GM21528 (cell line): Measurements from ENCODE around the gene MYL7.
"Not testable (repeated sequence)": the region's sequence is repeated elsewhere in the genome, so short reads cannot be mapped to it uniquely, and the experiment has no call there.

Experiments used
- ATAC-seq: cut with Tn5 transposase; IDR thresholded peaks from one replicate; pipeline ENCODE4 v1.9.1; 2021; ENCODE audit warnings: mild to moderate bottlenecking, moderate library complexity; ENCODE audit not compliant: unreplicated experiment, low FRiP score

Gene MYL7, protein sequence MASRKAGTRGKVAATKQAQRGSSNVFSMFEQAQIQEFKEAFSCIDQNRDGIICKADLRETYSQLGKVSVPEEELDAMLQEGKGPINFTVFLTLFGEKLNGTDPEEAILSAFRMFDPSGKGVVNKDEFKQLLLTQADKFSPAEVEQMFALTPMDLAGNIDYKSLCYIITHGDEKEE

DNA sequence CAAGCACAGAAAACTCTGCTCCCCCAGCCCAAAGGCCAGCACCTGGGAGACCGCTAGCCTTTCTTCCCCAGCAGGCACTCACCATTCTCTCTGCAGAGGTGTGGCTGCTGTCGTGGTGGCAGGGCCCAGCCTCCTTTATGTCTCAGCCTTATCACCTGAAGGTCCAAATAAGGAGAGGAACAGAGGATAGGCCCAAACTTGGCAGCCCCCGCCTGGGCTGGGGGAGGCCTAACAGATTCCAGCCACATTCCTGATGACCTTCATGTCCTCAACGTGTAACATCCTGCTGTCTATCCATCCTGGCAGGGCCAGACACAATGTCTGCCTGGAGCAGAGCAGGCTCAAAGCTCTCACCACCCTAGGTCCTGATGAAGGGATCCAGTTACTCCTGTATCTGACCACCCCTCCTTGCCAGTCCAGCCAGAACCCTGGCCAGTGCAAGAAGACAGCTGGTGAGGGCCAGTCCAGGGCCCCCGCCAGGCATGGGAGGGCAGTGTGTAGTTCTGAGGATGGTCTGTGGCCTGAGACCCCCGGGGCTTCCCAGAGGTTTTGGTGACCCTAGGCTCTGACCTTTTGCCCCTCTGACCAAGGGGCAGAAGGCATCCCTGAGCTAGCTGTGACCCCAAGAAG is at the start of gene MYL7:
Gene MYL7, minus strand, starts transcription at position 112 of the 630 bp plus-strand sequence. Its CDS starts 27 bp downstream, at position 85.
- ATAC-seq, result no peak

DNA sequence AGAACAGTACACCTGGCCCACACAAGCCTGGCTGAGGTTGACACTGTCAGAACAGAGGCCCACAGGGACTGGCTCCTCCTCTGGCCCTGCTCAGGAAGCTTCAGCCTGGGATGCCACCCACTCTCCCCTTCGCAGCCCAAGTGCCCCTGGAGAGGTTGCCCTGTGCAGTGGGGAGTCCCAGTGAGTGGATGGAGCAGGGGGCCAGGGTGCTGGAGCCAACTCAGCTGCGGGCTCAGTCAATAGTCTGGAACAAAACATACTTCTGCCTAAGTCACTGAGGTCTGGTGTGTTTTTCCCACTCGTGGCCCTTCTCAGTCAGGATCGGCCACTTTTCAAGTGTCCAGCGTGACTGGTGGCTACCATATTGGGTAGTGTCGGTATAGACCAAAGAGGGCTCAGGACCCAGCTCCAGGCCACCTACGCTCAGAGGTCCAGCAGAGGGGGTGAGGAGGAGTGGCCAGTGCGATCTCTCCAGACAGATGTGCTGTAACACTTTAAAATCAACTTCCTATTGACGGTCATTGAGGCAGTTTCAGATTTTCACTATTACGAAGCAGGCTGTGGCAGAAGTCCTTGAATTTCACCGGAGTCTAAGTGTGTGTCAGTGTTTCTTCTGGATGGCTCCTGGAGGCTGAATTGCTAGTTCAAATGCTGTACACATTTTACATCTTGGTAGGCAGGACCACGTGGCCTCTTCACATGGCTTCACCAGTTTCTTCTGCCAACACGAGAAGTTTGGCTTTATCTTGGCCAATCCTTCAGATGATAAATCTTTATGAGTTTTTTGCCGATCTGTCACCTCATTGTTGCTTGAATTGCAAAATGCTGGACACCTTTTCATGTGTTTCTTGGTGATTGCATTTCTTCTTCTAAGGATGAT is 49.1 kb upstream of the MYL7 start:
- ATAC-seq, result no peak

DNA sequence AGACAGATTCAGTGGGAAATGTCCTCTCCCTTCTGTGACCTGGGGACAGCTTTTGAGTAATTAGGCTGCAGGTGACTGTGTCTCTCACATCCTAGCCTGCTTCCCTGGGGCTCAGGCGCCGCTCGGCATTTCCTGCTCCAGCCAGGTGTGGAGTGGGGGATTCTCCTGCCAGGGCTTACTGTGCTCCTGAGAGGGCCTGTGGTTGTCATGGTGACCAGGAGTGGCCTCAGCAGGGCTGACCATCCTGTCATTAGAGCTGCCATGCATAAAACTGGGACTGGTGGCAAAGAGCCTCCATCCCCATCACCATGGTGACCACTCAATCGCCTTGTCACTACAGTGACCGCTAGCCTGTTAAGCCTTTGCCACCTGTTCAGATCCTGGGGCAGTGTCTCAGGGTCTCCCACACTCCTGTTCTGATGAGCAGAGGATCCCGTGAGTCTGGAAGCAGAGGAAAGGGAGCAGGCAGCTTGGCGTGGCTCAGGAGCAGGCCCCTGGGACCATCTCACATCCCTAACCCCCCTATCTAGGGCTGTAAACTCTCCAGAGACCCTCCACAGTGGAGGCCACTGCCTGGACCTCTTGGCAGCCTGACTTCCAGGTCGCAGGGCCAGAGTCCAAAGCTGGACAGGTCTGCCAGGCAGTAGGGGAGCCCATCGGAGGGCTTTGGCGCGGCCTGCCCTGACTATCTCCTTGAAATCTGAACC is 48.3 kb upstream of the MYL7 start, which contains the start of gene GCK:
Gene GCK, minus strand, starts transcription at position 154 of the 707 bp plus-strand sequence. CDS start 486 bp downstream, outside the sequence.
- no peak for ATAC-seq

- no peak for ATAC-seq
Observed at GRCh38 chr7:44188480-44189225, 47.5 kb upstream of the MYL7 start.

GRCh38 chr7:44187636-44188416 is 46.7 kb upstream of the MYL7 start:
- ATAC-seq, result no peak

DNA sequence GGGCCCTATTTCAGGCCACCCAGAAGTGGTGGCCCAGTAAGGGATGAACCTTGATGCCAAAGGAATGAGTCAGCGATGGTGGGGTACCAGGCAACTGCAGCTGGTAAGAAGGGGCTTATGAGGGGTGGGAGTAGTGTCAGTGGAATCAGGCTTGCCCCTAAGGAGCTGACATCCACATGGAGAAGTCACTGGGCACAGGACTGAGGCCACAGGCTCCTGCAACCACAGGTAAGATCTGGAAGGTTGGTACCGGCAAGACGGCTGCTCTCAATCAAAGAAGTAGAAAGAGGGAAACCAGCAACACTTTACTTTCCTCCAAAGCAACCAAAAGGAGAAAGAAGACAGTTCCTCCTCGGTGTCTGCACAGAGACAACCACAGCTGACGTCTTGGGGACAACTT is 45.6 kb upstream of the MYL7 start:
- no peak for ATAC-seq

GRCh38 chr7:44185729-44186128 is 44.6 kb upstream of the MYL7 start:
- no peak for ATAC-seq

DNA sequence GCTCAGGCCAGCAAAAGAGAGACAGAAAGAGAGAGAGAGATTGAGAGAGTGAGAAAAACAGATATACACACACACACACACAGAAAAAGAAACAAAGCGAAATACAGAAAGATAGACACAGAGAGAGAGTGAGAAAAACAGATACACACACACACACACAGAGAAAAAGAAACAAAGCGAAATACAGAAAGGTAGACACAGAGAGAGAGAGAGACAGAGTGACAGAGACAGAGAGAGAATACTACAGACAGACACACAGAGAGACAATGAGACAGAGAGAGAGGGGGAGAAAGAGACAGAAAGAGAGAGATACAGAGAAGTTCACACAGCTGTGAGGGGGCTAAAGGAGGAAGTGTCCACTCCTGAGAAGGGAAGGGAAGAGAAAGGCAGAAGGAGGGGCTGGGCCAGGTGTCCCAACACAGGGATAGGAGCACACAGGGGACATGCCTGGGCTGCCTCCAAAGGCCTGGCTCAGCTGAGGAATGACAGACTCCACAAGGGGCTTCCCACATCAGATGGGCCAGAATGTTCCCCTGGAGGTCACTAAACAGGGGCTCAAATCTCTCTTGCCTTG is 43.8 kb upstream of the MYL7 start:
- ATAC-seq, result no peak

- no peak for ATAC-seq
Observed at GRCh38 chr7:44184206-44184872, 43.2 kb upstream of the MYL7 start.

DNA sequence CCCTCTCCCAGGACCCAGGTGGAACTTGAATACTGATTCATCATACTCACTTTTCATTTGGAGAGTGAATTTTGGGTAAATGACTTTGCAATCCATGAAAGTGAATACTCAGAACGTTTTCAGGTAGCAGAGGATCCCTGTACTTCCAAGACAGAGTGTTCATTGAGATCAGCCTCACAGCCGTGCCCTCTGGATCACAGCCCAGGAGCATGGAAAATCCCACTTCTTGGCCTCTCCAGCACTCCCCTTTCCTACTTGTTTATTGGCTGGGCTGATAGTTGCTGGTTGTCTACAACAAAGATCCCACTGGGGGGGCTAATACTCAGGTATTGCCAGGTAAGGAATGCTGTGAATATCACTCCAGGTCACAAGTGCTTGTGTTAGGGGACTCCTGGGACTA is 42.3 kb upstream of the MYL7 start:
- ATAC-seq, result no peak

- no peak for ATAC-seq
Observed at GRCh38 chr7:44182827-44183226, 41.7 kb upstream of the MYL7 start.

- ATAC-seq, result no peak
Observed at GRCh38 chr7:44180631-44181030, 39.5 kb upstream of the MYL7 start.

DNA sequence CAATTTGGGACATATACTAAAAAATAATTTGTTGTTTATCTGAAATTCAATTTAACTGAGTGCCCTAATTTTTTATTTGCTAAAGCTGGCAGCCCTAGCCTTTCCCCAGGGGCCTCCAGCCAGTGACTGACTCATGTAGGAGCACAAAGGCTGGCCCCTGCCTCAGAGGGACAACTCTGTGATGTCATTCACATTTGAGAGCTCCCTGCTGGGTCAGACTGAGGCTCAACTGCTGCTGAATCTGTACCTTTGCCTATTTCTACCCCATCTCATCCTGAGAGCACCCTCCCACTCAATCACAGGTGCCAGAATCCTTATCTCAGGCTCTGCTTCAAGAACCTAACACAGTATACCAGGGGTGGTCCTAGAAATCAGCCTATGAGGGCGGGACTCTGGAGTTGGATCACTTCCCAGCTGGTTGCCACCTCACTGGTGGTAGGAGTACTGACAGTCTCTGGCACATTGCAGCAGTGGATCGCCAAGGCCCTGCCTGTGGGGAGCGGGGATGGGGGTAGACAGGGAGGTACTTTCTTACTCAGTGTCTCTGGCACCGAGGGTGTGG is 36.5 kb upstream of the MYL7 start:
- no peak for ATAC-seq

DNA sequence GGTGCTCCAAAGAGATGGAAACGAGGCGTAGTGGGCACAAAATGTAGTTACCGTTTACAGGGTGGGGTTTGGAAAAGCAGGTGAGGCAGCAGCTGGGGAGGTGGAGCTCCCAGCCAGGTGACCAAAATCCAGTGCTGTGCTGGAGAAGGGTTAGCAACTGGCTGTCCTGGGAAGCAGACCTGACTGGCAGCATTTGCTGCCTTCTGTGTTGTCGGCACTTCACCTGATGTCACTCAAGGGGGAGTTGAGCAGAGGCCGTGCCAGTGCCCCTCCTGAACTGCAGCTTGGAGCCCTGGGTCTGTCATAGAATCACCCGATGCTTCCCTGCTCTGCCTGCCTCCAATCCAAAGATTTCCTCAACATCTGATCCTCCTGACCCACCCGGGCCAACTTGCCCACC is 35.4 kb upstream of the MYL7 start:
- no peak for ATAC-seq

DNA sequence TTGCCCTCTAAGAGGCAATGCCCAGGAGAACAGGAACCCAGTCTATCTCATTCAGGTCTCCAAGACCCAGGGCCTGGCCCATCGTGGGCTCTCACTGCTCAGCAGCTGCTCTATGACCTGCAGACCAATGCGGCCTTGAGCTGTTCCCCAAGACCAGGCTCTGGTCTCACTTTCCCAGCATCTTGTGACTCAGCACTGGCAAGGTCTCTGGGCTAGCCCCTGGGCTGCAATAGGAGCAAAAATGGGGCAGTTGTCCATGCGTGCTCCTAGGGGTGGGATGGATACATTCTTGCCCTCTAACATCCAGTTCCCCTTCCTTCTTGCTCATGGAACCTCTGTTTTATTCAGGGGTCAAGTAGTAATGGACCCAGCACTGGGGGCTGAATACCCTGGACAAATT is 34.6 kb upstream of the MYL7 start:
- ATAC-seq, result no peak

GRCh38 chr7:44174694-44174948 is 33.5 kb upstream of the MYL7 start:
- ATAC-seq, result not testable (repeated sequence)

DNA sequence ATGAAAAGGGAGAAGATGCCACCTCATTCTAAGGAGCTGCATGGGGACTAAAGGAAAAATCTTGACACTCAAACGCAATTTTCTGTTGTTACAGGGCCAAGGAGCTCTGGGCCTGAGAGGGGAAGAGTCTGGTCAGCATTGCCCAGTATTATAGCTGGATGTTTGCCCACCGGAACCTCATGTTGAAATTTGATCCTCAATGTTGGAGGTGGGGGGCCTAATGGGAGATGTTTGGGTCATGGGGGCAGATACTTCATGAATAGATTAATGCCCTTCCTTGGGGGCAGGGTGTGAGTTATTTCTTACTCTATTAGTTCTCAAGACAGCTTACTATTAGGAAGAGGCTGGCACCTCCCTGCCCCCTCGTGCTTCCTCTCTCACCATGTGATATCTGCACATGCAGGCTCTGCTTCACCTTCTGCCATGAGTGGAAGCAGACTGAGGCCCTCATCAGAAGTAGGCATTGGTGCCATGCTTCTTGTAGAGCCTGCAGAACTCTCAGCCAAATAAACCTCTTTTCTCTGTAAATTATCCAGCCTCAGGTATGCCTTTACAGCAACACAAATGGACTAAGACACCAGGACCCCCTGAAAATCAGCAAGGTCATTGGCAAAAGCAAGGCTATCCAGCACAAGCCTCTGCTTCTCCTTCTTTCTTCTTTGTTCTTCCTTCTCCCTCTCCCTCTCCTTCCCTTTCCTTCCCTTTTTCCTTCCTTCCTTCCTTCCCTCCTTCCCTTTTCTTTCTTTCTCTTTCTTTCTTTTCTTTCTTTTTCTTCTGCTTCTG is 33.0 kb upstream of the MYL7 start:
- ATAC-seq, result no peak
